NCI-H187 (cell line): ENCODE results near the gene PGAP6.
"Not testable (repeated sequence)": the region's sequence is repeated elsewhere in the genome, so short reads cannot be mapped to it uniquely, and the experiment has no call there.

Experiments used
- DNase-seq, 2 experiments: peaks; one replicate each; lab custom pipeline; 2025; lab: John Stamatoyannopoulos, UW

Gene PGAP6

DNA sequence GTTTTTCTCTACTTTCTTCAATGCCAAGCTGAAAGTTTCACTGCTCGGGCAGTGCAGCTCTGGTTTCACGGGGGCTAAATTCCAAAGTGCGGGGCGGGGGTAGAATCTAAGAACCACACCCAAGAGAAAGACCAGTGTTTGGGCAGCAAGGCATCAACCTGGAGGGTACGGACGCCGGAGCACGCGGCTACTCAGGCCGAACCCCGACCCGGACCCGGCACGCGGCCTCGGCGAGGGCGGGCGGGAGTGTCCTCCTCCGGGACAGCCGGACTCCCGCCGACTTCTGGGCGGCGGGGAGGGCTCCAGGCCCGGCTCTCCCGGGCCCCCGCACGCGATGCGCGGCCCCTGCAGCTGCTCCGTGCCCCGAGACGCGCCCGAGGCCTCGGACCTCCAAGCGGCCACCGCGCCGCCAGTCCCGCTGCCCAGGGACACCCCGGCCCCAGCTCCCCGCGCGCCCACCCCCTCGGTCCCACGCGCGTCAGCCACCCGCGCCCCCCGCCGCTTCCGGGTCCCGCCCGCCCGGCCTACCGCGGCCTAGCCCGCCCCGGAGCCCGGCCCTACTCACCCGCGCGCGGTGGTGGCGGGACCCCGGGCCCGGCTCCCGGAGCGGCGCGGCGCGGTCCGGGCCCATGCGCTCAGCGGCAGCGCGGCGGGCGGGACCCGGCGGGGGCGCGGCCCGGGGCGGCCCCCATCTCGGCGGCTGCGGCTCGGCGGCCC is 29.8 kb downstream of the PGAP6 start:
- no peak for DNase-seq

GRCh38 chr16:350203-350602 is 31.6 kb downstream of the PGAP6 start:
- DNase-seq = no peak

DNA sequence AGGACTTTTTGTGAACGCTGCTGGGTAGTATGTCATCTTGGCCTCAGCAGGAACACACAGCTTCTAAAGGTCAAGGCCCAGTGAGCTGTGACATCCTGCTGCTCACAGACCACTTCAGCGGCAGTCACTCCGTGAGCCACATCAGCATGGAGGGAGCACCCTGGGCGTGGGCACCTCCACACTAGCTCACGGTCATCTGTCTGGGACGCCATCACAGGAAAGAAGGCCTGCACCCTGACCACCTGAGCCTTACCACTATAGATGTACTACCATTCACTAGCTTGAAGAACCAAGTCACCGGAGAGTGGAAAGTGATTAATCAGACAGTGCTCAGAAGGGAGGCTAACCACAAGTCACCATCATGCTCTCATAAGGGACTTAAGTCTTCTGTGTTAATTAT is 32.6 kb downstream of the PGAP6 start:
- DNase-seq = no peak

DNA sequence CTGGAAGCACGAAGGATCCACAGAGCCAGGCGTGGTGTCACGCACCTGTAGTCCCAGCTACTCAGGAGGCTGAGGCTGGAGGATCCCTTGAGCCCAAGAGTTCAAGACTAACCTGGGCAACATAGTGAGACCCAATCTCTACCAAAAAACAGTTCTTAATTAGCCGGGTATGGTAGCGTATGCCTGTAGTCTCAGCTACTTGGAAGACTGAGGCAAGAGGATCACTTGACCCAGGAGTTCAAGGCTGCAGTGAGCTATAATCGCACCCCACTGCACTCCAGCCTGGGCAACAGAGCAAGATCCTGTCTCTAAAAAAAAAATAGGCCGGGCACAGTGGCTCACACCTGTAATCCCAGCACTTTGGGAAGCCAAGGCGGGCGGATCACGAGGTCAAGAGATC is 33.3 kb downstream of the PGAP6 start:
- DNase-seq = not testable (repeated sequence)

DNA sequence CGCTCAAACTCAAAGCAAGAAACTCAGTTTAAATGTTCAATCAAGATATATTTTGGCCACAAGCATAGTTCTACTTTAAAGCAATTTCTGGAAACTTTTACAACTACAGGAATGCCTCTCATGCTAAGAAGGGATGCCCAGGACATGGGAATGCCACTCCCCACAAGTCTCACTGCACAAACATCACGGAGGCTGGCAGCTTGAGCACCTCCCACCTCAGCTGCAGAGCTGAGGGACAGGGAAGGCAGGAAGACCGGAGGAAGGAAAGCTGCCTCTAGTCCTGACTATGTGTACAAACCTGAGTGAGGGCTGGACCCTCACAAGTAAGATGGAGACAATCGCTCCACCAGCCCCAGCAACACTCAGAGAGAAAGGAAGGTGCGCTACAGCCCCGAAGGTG is 34.6 kb downstream of the PGAP6 start:
- DNase-seq = no peak

DNA sequence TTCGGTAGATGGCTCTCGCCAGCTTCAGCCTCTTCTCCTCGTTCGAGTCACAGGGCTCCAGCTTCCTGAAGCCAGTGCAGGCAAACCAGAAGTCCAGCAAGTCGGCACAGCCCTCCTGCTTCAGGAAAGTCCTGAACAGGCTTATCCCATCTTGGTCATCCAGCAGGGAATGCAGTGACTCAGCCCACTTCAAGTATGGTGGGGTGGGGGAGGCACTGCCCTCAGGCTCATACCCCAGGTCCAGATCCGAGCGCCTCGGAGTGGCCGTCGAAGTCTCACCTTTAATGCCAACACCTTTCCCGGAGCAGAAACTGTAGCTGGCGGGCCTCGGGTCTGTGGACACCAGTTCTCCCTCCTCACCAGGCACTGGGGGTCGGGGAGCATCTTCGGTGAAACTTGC is 35.2 kb downstream of the PGAP6 start:
- no peak for DNase-seq

DNA sequence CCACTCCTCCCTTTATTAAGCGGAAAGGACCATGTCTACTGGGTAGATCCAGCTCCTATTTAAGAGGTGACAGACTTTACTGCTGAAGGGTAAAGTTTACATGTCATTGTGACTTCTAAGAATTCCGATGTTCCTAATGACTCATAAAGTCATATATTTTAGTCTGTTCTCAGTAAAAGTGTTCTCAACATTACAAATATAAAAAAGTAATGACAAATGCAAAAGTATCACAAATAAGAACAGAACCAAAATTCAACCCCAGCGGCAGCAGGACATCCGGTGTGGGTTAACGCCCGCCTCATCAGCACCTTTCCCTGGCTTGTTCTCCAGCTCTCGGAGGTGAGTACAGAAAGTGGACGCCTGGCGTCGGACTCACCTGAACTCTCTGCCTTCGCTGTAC is 36.0 kb downstream of the PGAP6 start:
- no peak for DNase-seq

DNA sequence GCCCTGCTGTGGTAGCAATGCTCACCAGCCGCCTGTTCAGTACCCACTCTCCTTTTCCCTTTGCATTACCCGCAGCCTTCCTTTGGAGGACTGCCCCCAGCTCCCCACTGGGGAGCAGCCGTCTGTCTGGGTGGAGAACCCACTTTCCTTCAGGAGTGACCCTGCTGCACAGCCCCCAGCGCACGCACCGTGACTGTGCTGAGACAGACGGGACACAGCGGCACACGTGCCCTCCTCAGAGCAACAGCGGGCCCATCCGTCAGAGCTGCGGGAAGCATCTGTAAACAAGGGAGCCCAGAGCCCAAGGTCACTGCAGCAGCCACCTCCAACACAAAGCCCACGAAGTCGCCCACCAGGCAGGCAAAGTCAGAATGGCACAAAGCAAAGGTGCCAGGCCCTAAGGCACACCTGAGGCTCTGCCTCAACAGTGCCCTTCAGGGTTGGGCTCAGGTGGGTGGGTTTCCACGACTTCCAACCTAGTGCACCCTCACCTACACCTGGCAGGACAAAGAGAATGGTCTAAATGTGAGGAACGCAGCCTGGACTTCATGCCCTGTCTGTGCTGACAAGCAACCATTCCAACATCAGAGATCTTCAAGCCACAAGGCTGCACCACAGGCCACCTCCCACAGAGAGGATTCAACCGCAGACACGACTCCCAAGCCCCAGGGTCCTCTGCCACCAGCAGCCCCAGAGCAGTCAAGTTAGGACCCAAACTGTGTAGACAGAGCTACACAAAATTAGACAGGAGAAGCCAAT is 39.1 kb downstream of the PGAP6 start:
- no peak for DNase-seq

DNA sequence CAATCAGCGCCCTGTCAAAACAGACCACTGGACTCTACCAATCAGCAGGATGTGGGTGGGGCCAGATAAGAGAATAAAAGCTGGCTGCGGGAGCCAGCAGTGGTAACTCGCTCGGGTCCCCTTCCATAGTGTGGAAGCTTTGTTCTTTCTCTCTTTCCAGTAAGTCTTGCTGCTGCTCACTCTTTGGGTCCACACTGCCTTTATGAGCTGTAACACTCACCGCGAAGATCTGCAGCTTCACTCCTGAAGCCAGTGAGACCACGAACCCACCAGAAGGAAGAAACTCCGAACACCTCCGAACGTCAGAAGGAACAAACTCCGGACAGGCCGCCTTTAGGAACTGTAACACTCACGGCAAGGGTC is 39.8 kb downstream of the PGAP6 start:
- not testable (repeated sequence) for DNase-seq

GRCh38 chr16:341095-341973 is 40.4 kb downstream of the PGAP6 start:
- not testable (repeated sequence) for DNase-seq

- no peak for DNase-seq
Measured at GRCh38 chr16:340370-341091, 41.2 kb downstream of the PGAP6 start.

DNA sequence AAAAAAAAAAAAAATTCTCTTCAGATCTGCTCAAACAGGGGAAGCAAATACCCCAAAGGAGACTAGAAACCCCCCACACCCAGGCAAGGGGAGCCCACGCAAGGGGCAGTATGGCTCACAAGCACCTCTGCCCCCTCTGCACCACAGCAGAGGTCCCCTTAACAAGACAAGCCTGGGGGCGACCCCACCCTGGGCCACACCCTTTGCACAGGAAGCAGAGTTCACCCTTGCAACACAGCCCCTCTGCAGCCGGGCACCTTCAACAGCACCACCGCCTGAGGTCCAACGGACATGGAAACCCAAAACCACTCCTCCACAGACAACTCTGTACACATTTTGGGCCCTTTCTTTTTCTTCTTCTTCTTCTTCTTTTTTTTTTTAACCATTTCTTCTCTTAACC is 42.1 kb downstream of the PGAP6 start:
- no peak for DNase-seq

DNA sequence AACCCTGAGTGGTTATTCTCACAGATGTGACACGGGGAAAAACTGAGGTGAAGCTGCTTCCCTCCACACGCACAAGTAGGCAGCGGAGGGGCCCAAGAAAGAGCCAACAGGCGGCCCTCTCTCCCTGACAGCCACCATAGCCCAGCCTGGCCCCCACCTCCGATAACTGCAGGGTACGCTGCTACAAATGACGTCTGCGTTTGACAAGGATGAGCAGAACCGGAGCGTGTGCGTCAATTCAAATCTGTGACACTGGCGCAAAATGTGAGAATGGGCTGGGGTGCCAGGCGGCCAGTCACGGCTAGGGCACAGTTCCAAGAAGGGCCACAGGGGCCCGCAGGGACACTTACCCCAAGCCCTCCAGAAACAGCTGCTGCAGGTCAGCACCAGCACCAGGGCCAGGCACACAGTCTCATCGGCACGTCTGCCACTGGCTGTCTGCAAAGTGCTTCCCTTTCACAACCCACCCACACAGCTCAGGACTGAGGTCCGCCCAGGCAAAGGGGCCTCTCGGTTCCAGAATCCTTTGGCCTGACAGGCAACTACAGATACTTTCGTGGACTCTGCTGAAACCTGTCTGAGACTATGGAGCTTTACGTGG is 43.7 kb downstream of the PGAP6 start:
- no peak for DNase-seq

DNA sequence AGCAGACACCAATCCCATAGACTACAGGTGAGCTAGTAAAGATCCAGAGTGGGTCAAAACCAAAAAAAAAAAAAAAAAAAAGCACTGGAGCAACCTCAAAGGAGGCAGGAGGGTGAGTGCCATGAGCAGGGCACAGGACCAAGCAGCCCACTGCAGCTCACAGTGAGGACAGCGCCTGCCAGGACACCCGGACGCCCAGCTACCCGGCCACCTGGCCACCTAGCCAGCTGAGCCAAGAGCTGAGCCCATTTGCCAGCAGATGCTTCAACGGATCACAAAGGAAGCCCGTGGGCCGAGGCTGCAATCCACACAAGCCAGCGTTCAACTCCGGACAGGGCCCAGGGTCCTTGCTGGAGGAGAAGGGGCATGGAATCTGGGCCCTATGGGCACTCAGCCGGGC is 44.3 kb downstream of the PGAP6 start:
- no peak for DNase-seq

GRCh38 chr16:336269-336668 is 45.5 kb downstream of the PGAP6 start:
- DNase-seq = no peak

- not testable (repeated sequence) for DNase-seq
Measured at GRCh38 chr16:334861-335632, 46.7 kb downstream of the PGAP6 start.

- DNase-seq = not testable (repeated sequence)
Measured at GRCh38 chr16:334164-334832, 47.5 kb downstream of the PGAP6 start.

DNA sequence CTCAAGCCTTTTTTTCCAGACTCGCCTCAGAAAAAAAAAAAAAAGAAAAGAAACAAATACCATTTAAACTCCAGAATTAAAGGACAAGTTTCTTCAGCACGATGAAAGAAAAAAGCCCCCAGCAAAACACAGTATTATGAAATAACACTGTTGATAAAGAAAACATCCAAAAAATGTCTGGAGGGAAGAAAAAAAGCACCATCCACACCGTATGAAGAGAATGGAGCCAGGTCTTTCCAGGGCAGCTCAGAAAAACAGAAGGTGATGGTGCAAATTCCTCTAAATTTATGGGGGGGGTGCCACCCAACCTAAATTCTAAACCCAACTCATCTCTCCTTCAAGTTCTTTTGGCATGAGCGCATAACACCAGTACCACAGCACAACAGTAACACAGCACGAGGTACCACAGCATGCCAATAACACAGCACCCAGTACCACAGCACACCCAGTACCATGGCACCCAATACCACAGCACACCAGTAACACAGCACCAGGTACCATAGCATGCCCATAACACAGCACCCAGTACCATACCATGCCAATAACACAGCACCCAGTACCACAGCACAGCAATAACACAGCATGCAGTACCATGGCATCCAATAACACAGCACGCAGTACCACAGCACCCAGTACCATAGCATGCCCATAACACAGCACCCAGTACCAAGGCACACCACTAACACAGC is 48.2 kb downstream of the PGAP6 start:
- no peak for DNase-seq

DNA sequence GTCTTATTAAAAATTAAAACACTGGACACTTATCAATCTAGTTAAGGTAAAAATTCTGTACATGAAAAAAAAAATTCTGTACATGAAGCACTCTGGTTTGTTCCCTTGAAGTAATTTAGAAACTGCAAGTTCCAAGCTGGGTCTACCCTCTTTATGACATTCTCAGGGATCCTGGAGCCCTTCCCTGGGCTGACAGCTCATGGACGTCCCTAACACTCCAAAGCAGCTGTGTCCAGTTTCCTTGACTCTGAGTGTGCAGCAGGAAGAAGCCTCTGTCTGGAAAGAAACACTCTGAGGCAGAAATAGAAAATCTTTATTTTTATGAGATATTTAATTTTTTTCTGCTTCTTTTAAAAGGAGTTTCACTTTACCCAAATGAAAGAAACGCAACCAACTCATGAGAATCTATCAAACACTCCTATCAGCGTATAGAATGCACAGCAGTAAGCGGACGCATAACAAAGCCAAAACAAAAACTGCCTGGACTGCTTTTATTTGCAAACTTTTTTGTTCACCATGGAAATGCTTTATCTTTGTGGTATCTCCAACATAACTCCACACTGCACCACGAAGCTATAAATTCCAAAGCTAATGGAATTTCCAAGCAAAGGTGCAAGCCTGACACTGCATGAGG is 50.5 kb downstream of the PGAP6 start:
- not testable (repeated sequence) for DNase-seq
